B cell (primary cell): Measurements from ENCODE around the gene SGPL1.

Experiments
- EZH2 ChIP-seq: IDR thresholded peaks from 2 replicates; pipeline ENCODE4 v1.6.1; 2012; ENCODE audit warnings: borderline replicate concordance, low read depth, mild to moderate bottlenecking, moderate library complexity, low read length; ENCODE audit not compliant: insufficient read depth, poor library complexity, severe bottlenecking
- TF ChIP-seq, protein P1 (sequence below): fragments of 200-600 bp; IDR thresholded peaks from one replicate; pipeline ENCODE4 v1.8.0; 2022; ENCODE audit warnings: antibody characterized with exemption, mild to moderate bottlenecking

GRCh38 chr10:70773461-70773860, 42.3 kb upstream of the SGPL1 start:
- TF ChIP-seq, protein P1, sequence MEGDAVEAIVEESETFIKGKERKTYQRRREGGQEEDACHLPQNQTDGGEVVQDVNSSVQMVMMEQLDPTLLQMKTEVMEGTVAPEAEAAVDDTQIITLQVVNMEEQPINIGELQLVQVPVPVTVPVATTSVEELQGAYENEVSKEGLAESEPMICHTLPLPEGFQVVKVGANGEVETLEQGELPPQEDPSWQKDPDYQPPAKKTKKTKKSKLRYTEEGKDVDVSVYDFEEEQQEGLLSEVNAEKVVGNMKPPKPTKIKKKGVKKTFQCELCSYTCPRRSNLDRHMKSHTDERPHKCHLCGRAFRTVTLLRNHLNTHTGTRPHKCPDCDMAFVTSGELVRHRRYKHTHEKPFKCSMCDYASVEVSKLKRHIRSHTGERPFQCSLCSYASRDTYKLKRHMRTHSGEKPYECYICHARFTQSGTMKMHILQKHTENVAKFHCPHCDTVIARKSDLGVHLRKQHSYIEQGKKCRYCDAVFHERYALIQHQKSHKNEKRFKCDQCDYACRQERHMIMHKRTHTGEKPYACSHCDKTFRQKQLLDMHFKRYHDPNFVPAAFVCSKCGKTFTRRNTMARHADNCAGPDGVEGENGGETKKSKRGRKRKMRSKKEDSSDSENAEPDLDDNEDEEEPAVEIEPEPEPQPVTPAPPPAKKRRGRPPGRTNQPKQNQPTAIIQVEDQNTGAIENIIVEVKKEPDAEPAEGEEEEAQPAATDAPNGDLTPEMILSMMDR = no peak
- no peak for TF ChIP-seq EZH2
